ACC112 (cell line): ENCODE measurements around the gene SPATA33.
"Not testable (repeated sequence)": the region's sequence is repeated elsewhere in the genome, so short reads cannot be mapped to it uniquely, and the experiment has no call there.

ENCODE experiments used
- H2AFZ ChIP-seq: fragments of 200-600 bp; sonication (generic); one replicate; pipeline ENCODE4 v1.6.0; 2017; ENCODE audit warnings: antibody characterized with exemption, low read length; ENCODE audit not compliant: unreplicated experiment
- H3K27ac ChIP-seq: fragments of 200-600 bp; sonication (generic); 2 replicates; pipeline ENCODE4 v1.5.1; 2014; ENCODE audit warnings: low read depth, mild to moderate bottlenecking, antibody characterized with exemption, low read length, moderate library complexity
- H3K27me3 ChIP-seq: fragments of 200-600 bp; sonication (generic); 2 replicates; pipeline ENCODE4 v1.6.1; 2014; ENCODE audit warnings: mild to moderate bottlenecking, antibody characterized with exemption, low read length, moderate library complexity, mixed read lengths; ENCODE audit not compliant: insufficient read depth
- H3K36me3 ChIP-seq: fragments of 200-600 bp; sonication (generic); 2 replicates; pipeline ENCODE4 v1.6.1; 2016; ENCODE audit warnings: mild to moderate bottlenecking, antibody characterized with exemption, low read length, moderate library complexity, mixed read lengths; ENCODE audit not compliant: insufficient read depth
- H3K4me1 ChIP-seq: fragments of 200-600 bp; sonication (generic); one replicate; pipeline ENCODE4 v1.6.1; 2016; ENCODE audit warnings: low read length, mixed read lengths; ENCODE audit not compliant: insufficient read depth, unreplicated experiment, control insufficient read depth
- H3K4me3 ChIP-seq: fragments of 200-600 bp; sonication (generic); 2 replicates; pipeline ENCODE4 v1.5.1; 2014; ENCODE audit warnings: mild to moderate bottlenecking, low read depth, low read length
- H3K79me2 ChIP-seq: fragments of 200-600 bp; sonication (generic); one replicate; pipeline ENCODE4 v1.6.0; 2016; ENCODE audit warnings: low read length; ENCODE audit not compliant: control insufficient read depth, unreplicated experiment, insufficient read depth

The SPATA33 gene

DNA sequence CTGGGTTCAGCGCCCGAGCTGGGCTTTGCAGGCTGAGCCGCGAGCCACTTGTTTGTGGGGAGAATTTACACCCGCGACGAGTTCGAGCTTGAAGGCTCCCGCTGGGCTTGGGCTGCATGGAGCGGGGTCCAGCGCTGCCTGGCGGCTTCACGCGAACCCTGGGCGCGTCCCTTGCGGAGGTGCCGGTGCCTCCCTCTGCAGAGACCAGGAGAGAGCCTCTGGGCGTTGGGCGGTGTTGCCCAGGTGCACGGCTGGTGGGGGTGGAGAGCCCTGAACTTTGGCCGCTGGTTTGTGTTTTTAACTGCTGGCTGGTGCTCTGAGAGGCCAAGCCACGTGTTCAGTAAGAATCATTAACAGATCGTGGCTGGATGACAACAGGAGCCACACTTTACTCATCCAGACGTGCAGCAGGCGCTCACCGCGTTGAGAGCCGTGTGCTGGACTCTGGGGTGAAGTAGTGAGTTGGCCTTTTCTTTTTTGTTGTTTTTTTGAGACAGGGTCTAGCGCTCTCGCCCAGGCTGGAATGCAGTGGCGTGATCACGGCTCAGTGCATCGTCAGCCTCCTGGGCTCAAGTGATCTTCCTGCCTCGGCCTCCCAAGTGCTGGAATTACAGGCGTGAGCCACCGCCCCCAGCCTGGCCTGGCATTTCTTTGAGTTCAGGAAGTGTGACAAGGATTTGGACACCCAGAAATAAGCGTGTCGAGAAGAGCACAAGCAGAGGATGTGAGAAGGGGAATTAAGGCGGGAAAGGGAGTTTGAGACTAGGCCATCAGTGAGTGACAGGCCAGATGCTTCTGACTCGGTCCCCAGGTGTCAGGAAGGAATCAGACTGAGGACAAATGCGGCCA lies 29.7 kb downstream of the SPATA33 start:
- Histone ChIP-seq H3K4me1 (no peaks in the 10 kb centered on the region), H2AFZ (peak overlapping the region; percentile 59), H3K27ac (peak overlapping the region; percentile 87), H3K79me2 (peaks cover 23% of the 10 kb centered on the region), H3K27me3 (no peaks in the 10 kb centered on the region), H3K36me3 (peaks cover 16% of the 10 kb centered on the region; the same call in 1 of the 2 replicates), H3K4me3 (peak overlapping the region; percentile 94)

DNA sequence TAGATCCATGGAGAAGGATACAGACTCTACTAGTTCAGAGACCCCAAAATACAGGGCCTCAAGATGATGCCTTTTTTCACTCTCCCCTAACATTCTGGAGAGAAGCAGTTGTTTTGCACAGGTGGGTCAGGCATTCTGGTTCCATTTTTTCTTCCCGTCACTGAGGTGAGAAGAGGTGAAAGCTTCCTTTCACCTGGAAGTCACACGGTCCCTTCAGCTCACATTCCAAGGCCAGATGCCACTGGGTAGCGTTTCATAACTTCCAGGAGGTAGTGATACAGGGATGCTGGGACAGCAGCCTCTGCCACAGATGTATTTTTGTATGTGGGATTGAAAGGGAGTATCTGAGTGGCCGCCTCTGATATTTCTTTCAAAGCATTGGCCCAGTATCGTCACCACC lies 30.8 kb downstream of the SPATA33 start:
- Histone ChIP-seq H3K79me2 (peaks cover 23% of the 10 kb centered on the region), H3K36me3 (peaks cover 9% of the 10 kb centered on the region; the same call in 1 of the 2 replicates), H3K4me3 (no peak overlapping the region; the same call in 1 of the 2 replicates), H2AFZ (no peak overlapping the region), H3K27me3 (no peaks in the 10 kb centered on the region), H3K27ac (no peak overlapping the region), H3K4me1 (no peaks in the 10 kb centered on the region)

DNA sequence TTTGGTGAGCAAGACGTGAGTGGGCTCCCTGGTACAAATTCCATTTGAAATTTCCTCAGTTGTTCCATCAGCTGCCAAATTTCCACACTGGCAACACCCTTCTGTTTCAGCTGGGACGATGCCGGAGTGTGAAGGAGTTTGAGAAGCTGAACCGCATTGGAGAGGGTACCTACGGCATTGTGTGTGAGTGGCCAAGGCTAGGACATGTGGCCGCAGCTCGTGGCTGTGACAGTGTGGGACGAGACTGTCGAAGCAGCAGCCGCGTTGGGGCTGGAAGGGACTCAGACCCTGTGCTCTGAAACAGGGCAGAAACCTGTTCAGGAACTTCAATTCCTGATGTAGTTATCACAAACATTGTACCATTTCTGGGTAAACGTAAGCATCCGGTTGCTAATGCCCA lies 31.5 kb downstream of the SPATA33 start:
- no peak overlapping the region for H2AFZ ChIP-seq
- no peak overlapping the region for H3K4me3 ChIP-seq
- H3K36me3 ChIP-seq: peaks cover 9% of the 10 kb centered on the region; the same call in 1 of the 2 replicates
- H3K79me2 ChIP-seq: peaks cover 23% of the 10 kb centered on the region
- H3K27ac ChIP-seq: no peak overlapping the region
- H3K27me3 ChIP-seq: no peaks in the 10 kb centered on the region
- no peaks in the 10 kb centered on the region for H3K4me1 ChIP-seq

DNA sequence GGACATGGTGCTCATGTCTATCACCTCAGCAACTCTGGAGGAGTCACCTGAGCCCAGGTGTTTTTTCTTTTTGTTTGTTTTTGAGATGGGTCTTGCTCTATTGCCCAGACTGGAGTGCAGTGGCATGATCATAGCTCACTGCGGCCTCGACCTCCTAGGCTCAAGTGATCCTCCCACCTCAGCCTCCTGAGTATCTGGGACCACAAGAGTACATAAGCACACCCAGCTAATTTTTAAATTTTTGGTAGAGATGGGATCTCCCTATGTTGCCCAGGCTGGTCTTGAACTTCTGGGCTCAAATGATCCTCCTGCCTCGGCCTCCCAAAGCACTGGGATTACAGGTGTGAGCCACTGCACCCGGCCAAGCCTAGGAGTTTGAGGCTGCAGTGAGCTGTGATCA lies 32.0 kb downstream of the SPATA33 start:
- H3K36me3 ChIP-seq, H3K27me3 ChIP-seq, H3K4me3 ChIP-seq, H3K4me1 ChIP-seq, H3K27ac ChIP-seq, H2AFZ ChIP-seq: not testable (repeated sequence)
- peaks cover 23% of the 10 kb centered on the region for H3K79me2 ChIP-seq

DNA sequence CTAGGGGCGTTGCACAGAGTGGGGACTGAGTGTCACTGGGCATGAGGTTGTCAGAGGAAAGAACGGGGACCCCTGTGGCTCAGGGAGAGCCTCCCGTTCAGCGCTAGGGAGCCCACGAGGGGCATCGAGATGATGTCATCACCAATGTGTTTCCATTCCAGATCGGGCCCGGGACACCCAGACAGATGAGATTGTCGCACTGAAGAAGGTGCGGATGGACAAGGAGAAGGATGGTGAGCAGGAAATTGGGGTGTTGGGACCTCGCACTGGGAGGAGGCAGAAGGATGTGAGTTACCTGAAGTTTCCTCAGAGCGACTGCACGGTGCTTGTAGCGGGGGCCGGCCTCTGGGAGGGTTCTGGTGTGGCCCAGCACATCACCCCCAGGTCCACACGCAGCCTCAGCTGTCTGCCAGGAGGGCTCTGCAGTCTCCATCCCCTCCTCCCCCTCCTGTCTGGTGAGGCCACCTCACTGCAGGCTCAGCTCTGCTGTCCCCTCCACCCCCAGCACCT lies 32.8 kb downstream of the SPATA33 start:
- H3K4me1 ChIP-seq: no peaks in the 10 kb centered on the region
- H3K36me3 ChIP-seq: peaks cover 9% of the 10 kb centered on the region; the same call in 1 of the 2 replicates
- H3K4me3 ChIP-seq: no peak overlapping the region

DNA sequence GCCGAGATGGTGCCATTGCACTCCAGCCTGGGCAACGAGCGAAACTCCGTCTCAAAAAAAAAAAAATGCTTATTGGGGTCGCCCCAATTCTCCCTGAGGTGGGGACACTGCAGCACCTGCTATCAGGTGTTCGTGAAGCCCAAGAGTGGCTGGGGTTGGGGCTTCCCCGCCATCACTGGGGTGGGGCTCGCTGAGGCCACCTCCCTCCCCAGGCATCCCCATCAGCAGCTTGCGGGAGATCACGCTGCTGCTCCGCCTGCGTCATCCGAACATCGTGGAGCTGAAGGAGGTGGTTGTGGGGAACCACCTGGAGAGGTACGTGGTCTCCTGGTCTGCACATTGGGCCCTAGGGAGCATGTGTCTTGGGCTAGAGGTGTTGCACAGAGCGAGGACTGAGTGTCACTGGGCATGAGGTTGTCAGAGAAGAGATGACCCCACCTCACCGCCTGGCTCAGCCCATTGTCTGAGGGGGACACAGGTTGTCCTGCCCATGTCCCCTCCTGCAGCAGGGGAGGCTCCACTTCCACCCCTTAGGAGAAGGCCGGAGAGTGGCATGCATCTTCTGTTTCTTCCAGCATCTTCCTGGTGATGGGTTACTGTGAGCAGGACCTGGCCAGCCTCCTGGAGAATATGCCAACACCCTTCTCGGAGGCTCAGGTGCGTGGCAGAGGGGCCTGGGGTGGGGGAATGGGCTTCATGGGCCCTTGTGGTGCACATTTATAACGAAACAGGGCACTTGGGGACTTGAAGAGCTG lies 33.8 kb downstream of the SPATA33 start:
- H3K79me2 ChIP-seq: peaks cover 23% of the 10 kb centered on the region
- peaks cover 9% of the 10 kb centered on the region; the same call in 1 of the 2 replicates for H3K36me3 ChIP-seq
- no peaks in the 10 kb centered on the region for H3K27me3 ChIP-seq
- H3K4me1 ChIP-seq: no peaks in the 10 kb centered on the region
- no peak overlapping the region for H3K27ac ChIP-seq
- no peak overlapping the region for H2AFZ ChIP-seq
- no peak overlapping the region for H3K4me3 ChIP-seq

More for the DNA sequence above, 32.8 kb downstream of the SPATA33 start:
- H2AFZ ChIP-seq: no peak overlapping the region
- peaks cover 23% of the 10 kb centered on the region for H3K79me2 ChIP-seq
- no peak overlapping the region for H3K27ac ChIP-seq
- H3K27me3 ChIP-seq: no peaks in the 10 kb centered on the region

DNA sequence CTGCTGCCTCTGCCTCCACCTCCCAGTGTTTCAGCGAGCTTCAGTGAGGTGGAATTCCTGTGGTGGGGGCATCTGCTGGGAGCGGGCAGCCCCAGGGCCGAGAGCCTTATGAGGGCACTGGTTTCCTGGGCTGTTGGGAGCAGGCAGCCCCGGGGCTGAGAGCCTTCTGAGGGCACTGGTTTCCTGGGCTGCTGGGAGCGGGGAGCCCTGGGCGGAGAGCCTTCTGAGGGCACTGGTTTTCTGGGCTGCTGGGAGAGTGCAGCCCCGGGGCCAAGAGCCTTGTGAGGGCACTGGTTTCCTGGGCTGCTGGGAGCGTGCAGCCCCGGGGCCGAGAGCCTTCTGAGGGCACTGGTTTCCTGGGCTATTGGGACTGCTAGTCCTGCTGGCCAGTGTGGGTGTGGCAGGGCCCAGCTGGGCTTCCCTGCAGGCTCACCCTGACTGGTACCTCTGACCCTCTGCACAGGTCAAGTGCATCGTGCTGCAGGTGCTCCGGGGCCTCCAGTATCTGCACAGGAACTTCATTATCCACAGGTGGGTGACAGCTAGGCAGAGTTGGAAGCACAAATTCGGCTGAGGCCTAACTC lies 34.4 kb downstream of the SPATA33 start:
- peaks cover 11% of the 10 kb centered on the region; the same call in 1 of the 2 replicates for H3K36me3 ChIP-seq
- no peak overlapping the region for H2AFZ ChIP-seq
- H3K4me1 ChIP-seq: no peaks in the 10 kb centered on the region

DNA sequence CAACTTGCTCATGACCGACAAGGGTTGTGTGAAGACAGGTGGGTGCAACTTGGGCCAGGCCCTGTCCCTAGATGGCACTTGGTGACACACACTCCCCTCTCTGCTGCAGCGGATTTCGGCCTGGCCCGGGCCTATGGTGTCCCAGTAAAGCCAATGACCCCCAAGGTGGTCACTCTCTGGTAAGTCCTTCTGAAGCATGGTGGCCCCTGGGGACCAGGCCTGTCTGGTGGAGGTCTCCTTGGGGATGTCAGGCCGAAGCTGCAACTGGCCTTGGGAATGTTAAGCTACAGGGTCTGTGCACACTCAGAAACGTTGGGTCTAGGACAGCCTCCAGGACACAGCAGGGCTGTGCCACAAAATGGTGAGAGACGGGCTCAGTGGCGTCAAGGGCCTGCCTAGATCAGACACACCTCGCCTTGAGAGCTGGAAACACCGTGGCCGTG lies 35.7 kb downstream of the SPATA33 start:
- H3K4me3 ChIP-seq: no peak overlapping the region
- no peak overlapping the region for H2AFZ ChIP-seq
- no peak overlapping the region for H3K27ac ChIP-seq
- H3K4me1 ChIP-seq: no peaks in the 10 kb centered on the region
- peaks cover 11% of the 10 kb centered on the region; the same call in 1 of the 2 replicates for H3K36me3 ChIP-seq
- peaks cover 11% of the 10 kb centered on the region for H3K79me2 ChIP-seq
- H3K27me3 ChIP-seq: no peaks in the 10 kb centered on the region

More for the DNA sequence above, 34.4 kb downstream of the SPATA33 start:
- H3K4me3 ChIP-seq: no peak overlapping the region
- H3K27me3 ChIP-seq: no peaks in the 10 kb centered on the region
- peaks cover 20% of the 10 kb centered on the region for H3K79me2 ChIP-seq
- no peak overlapping the region for H3K27ac ChIP-seq

DNA sequence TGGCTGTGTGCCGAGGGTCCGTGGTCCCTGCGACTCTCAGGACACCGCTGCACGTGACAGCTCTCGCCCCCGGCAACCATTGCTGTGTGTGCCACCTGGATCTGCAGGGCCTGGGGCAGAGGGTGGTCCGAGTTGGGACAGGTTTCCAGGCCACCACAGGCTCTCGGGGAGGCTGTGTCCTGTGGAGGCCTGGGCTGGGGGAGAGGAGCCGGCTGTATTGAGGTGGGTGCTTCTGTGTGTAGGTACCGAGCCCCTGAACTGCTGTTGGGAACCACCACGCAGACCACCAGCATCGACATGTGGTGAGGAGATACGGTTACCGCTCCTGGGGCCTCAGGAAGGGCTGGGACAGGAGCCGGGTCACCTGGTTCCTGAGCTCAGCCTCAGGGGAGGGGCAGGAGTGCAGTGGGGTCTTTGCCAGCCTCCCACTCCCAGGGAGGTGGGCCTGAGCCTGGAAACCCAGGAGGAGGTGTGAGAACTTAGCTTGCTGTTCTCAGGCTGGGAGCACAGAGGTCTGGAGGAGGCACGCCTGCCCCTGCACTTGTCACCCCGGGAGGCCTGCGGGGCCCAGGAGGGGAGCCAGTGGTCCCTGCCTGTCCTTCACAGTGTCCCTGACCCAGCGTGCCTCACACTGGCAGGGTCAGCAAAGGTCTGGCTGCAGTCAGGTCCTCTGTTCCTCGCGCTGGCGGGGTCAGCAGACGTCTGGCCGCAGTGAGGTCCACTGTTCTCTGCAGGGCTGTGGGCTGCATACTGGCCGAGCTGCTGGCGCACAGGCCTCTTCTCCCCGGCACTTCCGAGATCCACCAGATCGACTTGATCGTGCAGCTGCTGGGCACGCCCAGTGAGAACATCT lies 36.5 kb downstream of the SPATA33 start:
- peaks cover 3% of the 10 kb centered on the region for H3K79me2 ChIP-seq
- H3K27me3 ChIP-seq: no peaks in the 10 kb centered on the region
- H3K4me1 ChIP-seq: no peaks in the 10 kb centered on the region
- H2AFZ ChIP-seq: no peak overlapping the region
- H3K36me3 ChIP-seq: peaks cover 10% of the 10 kb centered on the region; the same call in 1 of the 2 replicates
- no peak overlapping the region for H3K27ac ChIP-seq
- H3K4me3 ChIP-seq: no peak overlapping the region

DNA sequence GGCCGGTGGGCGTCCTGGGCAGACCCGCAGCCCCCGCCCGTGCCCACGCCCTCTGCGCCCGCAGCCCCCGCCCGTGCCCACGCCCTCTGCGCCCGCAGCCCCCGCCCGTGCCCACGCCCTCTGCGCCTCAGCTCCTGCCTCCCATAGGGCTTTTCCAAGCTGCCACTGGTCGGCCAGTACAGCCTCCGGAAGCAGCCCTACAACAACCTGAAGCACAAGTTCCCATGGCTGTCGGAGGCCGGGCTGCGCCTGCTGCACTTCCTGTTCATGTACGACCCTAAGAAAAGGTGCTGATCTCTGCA lies 37.1 kb downstream of the SPATA33 start:
- not testable (repeated sequence) for H3K4me1 ChIP-seq, H3K36me3 ChIP-seq, H3K27me3 ChIP-seq, H3K27ac ChIP-seq, H2AFZ ChIP-seq, H3K79me2 ChIP-seq, H3K4me3 ChIP-seq
